Activated CD4-positive, alpha-beta T cell treated with anti-CD3 and anti-CD28 coated beads for 48 hours (primary cell): ENCODE data around the gene POU4F3.

Source experiments
- DNase-seq: peaks from one replicate; pipeline ENCODE4 v3.0.0-alpha.2; 2020

POU4F3 gene

GRCh38 chr5:146340260-146341081 lies 1.8 kb downstream of the POU4F3 start:
- DNase-seq: peak; percentile 67

- DNase-seq: no peak
Observed at GRCh38 chr5:146341854-146342253, 3.2 kb downstream of the POU4F3 start.

- no peak for DNase-seq
Observed at GRCh38 chr5:146342519-146342881, 3.9 kb downstream of the POU4F3 start.

- DNase-seq: no peak
Observed at GRCh38 chr5:146342882-146343865, 4.5 kb downstream of the POU4F3 start.

GRCh38 chr5:146344155-146345118 lies 5.8 kb downstream of the POU4F3 start:
- DNase-seq: peak; percentile 19

- no peak for DNase-seq
Observed at GRCh38 chr5:146345240-146345577, 6.6 kb downstream of the POU4F3 start.

GRCh38 chr5:146345578-146346366 lies 7.1 kb downstream of the POU4F3 start:
- peak; percentile 8 for DNase-seq

- DNase-seq: no peak
Observed at GRCh38 chr5:146357126-146357525, 18.5 kb downstream of the POU4F3 start.

- no peak for DNase-seq
Observed at GRCh38 chr5:146359836-146360235, 21.2 kb downstream of the POU4F3 start.

- no peak for DNase-seq
Observed at GRCh38 chr5:146363161-146363874, 24.7 kb downstream of the POU4F3 start.

- no peak for DNase-seq
Observed at GRCh38 chr5:146365618-146366017, 27.0 kb downstream of the POU4F3 start.

- no peak for DNase-seq
Observed at GRCh38 chr5:146366904-146367303, 28.3 kb downstream of the POU4F3 start.

- DNase-seq: no peak
Observed at GRCh38 chr5:146368137-146368536, 29.5 kb downstream of the POU4F3 start.

GRCh38 chr5:146369691-146370090 lies 31.1 kb downstream of the POU4F3 start:
- DNase-seq: no peak

- no peak for DNase-seq
Observed at GRCh38 chr5:146376821-146377220, 38.2 kb downstream of the POU4F3 start.

GRCh38 chr5:146378986-146379385 lies 40.3 kb downstream of the POU4F3 start:
- no peak for DNase-seq

- no peak for DNase-seq
Observed at GRCh38 chr5:146380714-146381113, 42.1 kb downstream of the POU4F3 start.

GRCh38 chr5:146388386-146388785 lies 49.7 kb downstream of the POU4F3 start:
- DNase-seq: no peak

- no peak for DNase-seq
Observed at GRCh38 chr5:146390469-146390868, 51.8 kb downstream of the POU4F3 start.
